ENCODE results near the gene CASKIN2. TPM values are rescaled to one million over a fixed set of nuclear protein-coding genes. Genes with fewer than 3 reads are reported as not detected.

CASKIN2 gene
- total RNA-seq, 1 donor from 2014 or later, result 5.7 TPM

DNA sequence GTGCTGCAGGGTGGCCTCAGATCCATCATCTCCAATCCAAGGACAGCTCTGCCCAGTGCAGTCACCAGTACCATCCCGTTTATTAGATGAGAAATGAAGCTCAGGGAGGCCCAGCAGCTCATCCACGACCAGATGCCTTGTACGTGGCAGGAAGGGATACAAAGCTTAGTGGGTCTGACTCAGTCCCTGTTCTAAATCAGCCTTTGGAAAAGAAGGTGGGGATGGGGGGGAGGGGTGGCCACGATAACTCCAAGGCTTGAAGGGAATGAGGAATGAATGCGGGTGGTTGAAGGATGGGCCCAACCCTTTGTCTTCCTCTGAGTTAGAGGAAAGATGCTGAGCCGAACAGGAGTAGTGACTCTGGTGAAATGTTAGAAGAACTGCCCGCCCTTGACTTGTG lies 35.9 kb upstream of the CASKIN2 start:
- Mint-ChIP-seq H3K4me1 (peaks cover 16% of the 10 kb centered on the region), H3K4me3 (no peak overlapping the region), H3K9me3 (no peaks in the 10 kb centered on the region), H3K36me3 (no peaks in the 10 kb centered on the region), H3K27me3 (ENCODE audit: insufficient read depth, low read depth) (peaks cover 6% of the 10 kb centered on the region), H3K27ac (no peak overlapping the region)
- TF ChIP-seq EZH2phosphoT487 (IDR thresholded peaks at IDR 0.05), result no peak
- no peak for TF ChIP-seq EZH2 (IDR thresholded peaks at IDR 0.05)
- TF ChIP-seq, protein P1, sequence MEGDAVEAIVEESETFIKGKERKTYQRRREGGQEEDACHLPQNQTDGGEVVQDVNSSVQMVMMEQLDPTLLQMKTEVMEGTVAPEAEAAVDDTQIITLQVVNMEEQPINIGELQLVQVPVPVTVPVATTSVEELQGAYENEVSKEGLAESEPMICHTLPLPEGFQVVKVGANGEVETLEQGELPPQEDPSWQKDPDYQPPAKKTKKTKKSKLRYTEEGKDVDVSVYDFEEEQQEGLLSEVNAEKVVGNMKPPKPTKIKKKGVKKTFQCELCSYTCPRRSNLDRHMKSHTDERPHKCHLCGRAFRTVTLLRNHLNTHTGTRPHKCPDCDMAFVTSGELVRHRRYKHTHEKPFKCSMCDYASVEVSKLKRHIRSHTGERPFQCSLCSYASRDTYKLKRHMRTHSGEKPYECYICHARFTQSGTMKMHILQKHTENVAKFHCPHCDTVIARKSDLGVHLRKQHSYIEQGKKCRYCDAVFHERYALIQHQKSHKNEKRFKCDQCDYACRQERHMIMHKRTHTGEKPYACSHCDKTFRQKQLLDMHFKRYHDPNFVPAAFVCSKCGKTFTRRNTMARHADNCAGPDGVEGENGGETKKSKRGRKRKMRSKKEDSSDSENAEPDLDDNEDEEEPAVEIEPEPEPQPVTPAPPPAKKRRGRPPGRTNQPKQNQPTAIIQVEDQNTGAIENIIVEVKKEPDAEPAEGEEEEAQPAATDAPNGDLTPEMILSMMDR (IDR thresholded peaks at IDR 0.05), result no peak
- Histone ChIP-seq H3K9me3 (ENCODE audit: low read depth) (no peaks in the 10 kb centered on the region), H2AFZ (replicated peaks) (no peak overlapping the region), H3K9ac (no peak overlapping the region), H3K4me1 (peaks cover 25% of the 10 kb centered on the region), H4K20me1 (ENCODE audit: low read depth) (no peaks in the 10 kb centered on the region), H3K36me3 (no peaks in the 10 kb centered on the region), H3K4me3 (no peak overlapping the region), H3F3A (ENCODE audit: low read depth) (peaks cover 11% of the 10 kb centered on the region), H3K27ac (no peak overlapping the region), H3K79me2 (ENCODE audit: low read depth) (no peaks in the 10 kb centered on the region), H3K27me3 (no peaks in the 10 kb centered on the region), H3K4me2 (no peak overlapping the region)
- no peak for DNase-seq (ENCODE audit: low spot score)

DNA sequence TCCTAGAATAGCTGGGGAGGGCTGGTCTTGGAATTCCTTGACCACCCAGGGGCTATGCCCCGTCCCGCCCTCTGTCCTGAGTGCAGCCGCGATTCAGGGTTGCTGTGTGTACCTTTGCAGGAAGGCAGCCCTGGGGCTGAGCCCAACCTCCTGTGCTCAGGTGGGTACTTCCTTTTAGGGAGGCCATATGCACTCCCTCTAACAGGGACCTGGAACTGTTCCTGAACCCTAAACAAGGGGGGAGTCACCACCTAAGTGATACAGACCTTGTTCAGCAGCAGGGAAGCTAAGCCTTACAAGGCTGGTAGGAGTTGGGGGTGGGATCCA lies 34.8 kb upstream of the CASKIN2 start:
- Histone ChIP-seq H3K4me1 (peaks cover 25% of the 10 kb centered on the region), H3F3A (ENCODE audit: low read depth) (peaks cover 11% of the 10 kb centered on the region), H3K4me2 (peak overlapping the region; percentile 75), H4K20me1 (ENCODE audit: low read depth) (no peaks in the 10 kb centered on the region), H3K79me2 (ENCODE audit: low read depth) (no peaks in the 10 kb centered on the region), H2AFZ (replicated peaks) (peak overlapping the region; percentile 58), H3K36me3 (no peaks in the 10 kb centered on the region), H3K4me3 (peak overlapping the region; percentile 34), H3K27me3 (no peaks in the 10 kb centered on the region), H3K27ac (no peak overlapping the region), H3K9me3 (ENCODE audit: low read depth) (no peaks in the 10 kb centered on the region), H3K9ac (peak overlapping the region; percentile 46)
- Mint-ChIP-seq H3K27ac (no peak overlapping the region), H3K36me3 (no peaks in the 10 kb centered on the region), H3K4me3 (no peak overlapping the region), H3K4me1 (peaks cover 16% of the 10 kb centered on the region), H3K27me3 (ENCODE audit: insufficient read depth, low read depth) (peaks cover 3% of the 10 kb centered on the region), H3K9me3 (no peaks in the 10 kb centered on the region)
- DNase-seq (ENCODE audit: low spot score), result peak; percentile 26
- TF ChIP-seq, protein P1 (IDR thresholded peaks at IDR 0.05), result no peak
- TF ChIP-seq EZH2phosphoT487 (IDR thresholded peaks at IDR 0.05), result no peak
- no peak for TF ChIP-seq EZH2 (IDR thresholded peaks at IDR 0.05)

DNA sequence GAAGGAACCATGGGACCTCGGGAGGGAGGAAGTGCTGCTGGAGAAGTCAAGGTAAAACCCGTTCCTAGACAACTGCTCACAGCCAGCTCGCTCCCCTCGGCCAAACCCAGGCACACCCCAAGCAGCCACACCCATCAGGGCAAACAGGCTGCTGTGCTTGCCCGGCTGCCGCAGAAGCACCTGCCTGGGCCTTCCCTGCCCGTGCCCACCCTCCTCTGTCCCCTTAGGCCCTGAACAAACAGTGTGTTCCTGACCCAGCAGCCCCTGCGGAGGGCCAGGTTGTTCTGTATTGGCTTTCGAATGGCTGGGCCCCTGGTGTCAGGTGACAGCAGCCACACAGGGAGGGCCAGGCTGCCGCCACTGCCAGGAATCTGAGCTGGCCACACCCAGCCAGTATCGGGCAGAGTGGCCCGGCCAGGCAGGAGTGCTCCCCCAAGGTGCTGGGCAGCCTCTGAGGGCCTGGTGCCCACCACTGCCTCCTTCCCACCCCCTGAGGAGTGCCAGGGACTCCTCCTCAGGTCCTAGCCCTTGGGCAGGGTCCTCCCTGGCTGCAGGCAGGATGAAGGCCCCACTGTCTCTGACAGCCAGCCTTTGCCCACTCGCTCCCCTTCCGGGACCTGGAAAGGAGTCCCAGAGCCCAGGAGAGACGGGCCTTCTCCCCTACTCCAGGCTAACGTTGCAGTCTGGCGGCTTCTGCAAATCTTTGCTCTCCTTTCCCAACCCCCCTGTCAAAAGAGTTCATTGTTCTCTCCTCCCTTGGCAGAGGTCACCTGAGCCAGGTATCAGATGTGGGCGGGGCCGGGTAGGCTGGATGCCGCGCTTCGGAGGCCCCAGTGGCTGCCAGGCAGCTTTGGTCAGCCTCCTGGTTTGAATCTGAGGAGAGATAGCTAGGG lies 34.2 kb upstream of the CASKIN2 start:
- peak overlapping the region; percentile 46 for H3K9ac ChIP-seq
- H3K27ac ChIP-seq, result peak overlapping the region; percentile 65
- H4K20me1 ChIP-seq (ENCODE audit: low read depth), result no peaks in the 10 kb centered on the region
- Mint-ChIP-seq H3K4me3 (no peak overlapping the region), H3K36me3 (no peaks in the 10 kb centered on the region), H3K27me3 (ENCODE audit: insufficient read depth, low read depth) (peaks cover 3% of the 10 kb centered on the region), H3K4me1 (peaks cover 16% of the 10 kb centered on the region), H3K27ac (no peak overlapping the region), H3K9me3 (no peaks in the 10 kb centered on the region)
- H2AFZ ChIP-seq (replicated peaks), result peak overlapping the region; percentile 58
- H3K4me2 ChIP-seq, result peak overlapping the region; percentile 75
- H3K27me3 ChIP-seq, result no peaks in the 10 kb centered on the region
- H3F3A ChIP-seq (ENCODE audit: low read depth), result peaks cover 11% of the 10 kb centered on the region
- no peaks in the 10 kb centered on the region for H3K36me3 ChIP-seq
- H3K4me3 ChIP-seq, result peak overlapping the region; percentile 34
- no peaks in the 10 kb centered on the region for H3K79me2 ChIP-seq (ENCODE audit: low read depth)
- TF ChIP-seq, protein P1 (IDR thresholded peaks at IDR 0.05), result no peak
- no peak for TF ChIP-seq EZH2phosphoT487 (IDR thresholded peaks at IDR 0.05)
- TF ChIP-seq EZH2 (IDR thresholded peaks at IDR 0.05), result no peak
- H3K4me1 ChIP-seq, result peaks cover 25% of the 10 kb centered on the region
- peak; percentile 82 for DNase-seq (ENCODE audit: low spot score)
- no peaks in the 10 kb centered on the region for H3K9me3 ChIP-seq (ENCODE audit: low read depth)

Measured in neural progenitor cell (in vitro differentiated cells).